ENCODE results near the gene SNTA1.
"Not testable (repeated sequence)": the region's sequence is repeated elsewhere in the genome, so short reads cannot be mapped to it uniquely, and the experiment has no call there.

Gene SNTA1

GRCh38 chr20:33443512-33444239, at the start of gene SNTA1:
TSS of gene SNTA1 (minus strand) at chr20:33443763. CDS start at chr20:33443620, 143 bp downstream.
- peak; percentile 84 for DNase-seq

GRCh38 chr20:33490934-33491656, 47.5 kb upstream of the SNTA1 start:
- DNase-seq: no peak

- no peak for DNase-seq
Observed at GRCh38 chr20:33490023-33490933, 46.7 kb upstream of the SNTA1 start, which contains the start of gene CBFA2T2. TSS of gene CBFA2T2 (plus strand) at chr20:33490096. CDS start at chr20:33490268, 172 bp downstream.

- DNase-seq: peak; percentile 99
Observed at GRCh38 chr20:33489495-33490022, 46.0 kb upstream of the SNTA1 start.

GRCh38 chr20:33488661-33489494, 45.3 kb upstream of the SNTA1 start:
- DNase-seq: not testable (repeated sequence)

- no peak for DNase-seq
Observed at GRCh38 chr20:33488201-33488600, 44.6 kb upstream of the SNTA1 start.

- DNase-seq: not testable (repeated sequence)
Observed at GRCh38 chr20:33483186-33483585, 39.6 kb upstream of the SNTA1 start.

GRCh38 chr20:33482581-33482980, 39.0 kb upstream of the SNTA1 start:
- no peak for DNase-seq

- DNase-seq: no peak
Observed at GRCh38 chr20:33481431-33481941, 37.9 kb upstream of the SNTA1 start.

- no peak for DNase-seq
Observed at GRCh38 chr20:33480048-33480447, 36.5 kb upstream of the SNTA1 start.

- no peak for DNase-seq
Observed at GRCh38 chr20:33477386-33478234, 34.0 kb upstream of the SNTA1 start.

- DNase-seq: no peak
Observed at GRCh38 chr20:33475381-33476152, 32.0 kb upstream of the SNTA1 start.

GRCh38 chr20:33474963-33475362, 31.4 kb upstream of the SNTA1 start:
- no peak for DNase-seq

- DNase-seq: no peak
Observed at GRCh38 chr20:33474097-33474873, 30.7 kb upstream of the SNTA1 start.

- no peak for DNase-seq
Observed at GRCh38 chr20:33472868-33473435, 29.4 kb upstream of the SNTA1 start.

- DNase-seq: no peak
Observed at GRCh38 chr20:33470866-33471265, 27.3 kb upstream of the SNTA1 start.

- no peak for DNase-seq
Observed at GRCh38 chr20:33470457-33470856, 26.9 kb upstream of the SNTA1 start.

GRCh38 chr20:33466303-33466646, 22.7 kb upstream of the SNTA1 start:
- DNase-seq: no peak
